GM12878 (cell line): ENCODE data around the gene LAMB4. TPM values are rescaled to one million over a fixed set of nuclear protein-coding genes. Genes with fewer than 3 reads are reported as not detected.

ENCODE experiments used
- ATAC-seq: fragments of 200-7000 bp; cut with Tn5 transposase; 3 replicates; pipeline ENCODE4 v1.9.1; 2020; ENCODE audit warnings: mild to moderate bottlenecking, moderate library complexity
- BruUV-seq: library from RNA; stranded (reverse); fragments of 400-500 nt; replicated peaks from 2 replicates; lab custom pipeline; 2021; lab: Mats Ljungman, UMichigan
- CTCF ChIA-PET: fragments of 300-600 bp; sonication (Branson Sonifier 250); formaldehyde crosslinking; extraction: SDS; loops from one replicate; lab custom pipeline; 2021; ENCODE audit warnings: inconsistent platforms; lab: Yijun Ruan, JAX
- POLR2A ChIA-PET: fragments of 350-600 bp; formaldehyde crosslinking; extraction: SDS; loops from one replicate; lab custom pipeline; 2021; ENCODE audit warnings: inconsistent platforms; lab: Charles Lee
- RAD21 ChIA-PET: fragments of 300-600 bp; sonication (Branson Sonifier 250); formaldehyde crosslinking; loops from one replicate; lab custom pipeline; 2023; ENCODE audit warnings: antibody characterized with exemption; ENCODE audit not compliant: unreplicated experiment; lab: Charles Lee
- SMC1A ChIA-PET: fragments of 300-600 bp; sonication (Branson Sonifier 250); formaldehyde crosslinking; loops from one replicate; lab custom pipeline; 2023; ENCODE audit not compliant: unreplicated experiment, uncharacterized antibody; lab: Charles Lee
- DNase-seq: peaks from one replicate; pipeline ENCODE4 v3.0.0-alpha.2; 2011; ENCODE audit warnings: low read depth, low spot score
- FAIRE-seq: peaks from 3 replicates; lab custom pipeline; 2011; peaks lifted over from hg19 to GRCh38; lab: Jason Lieb, UNC
- H2AFZ ChIP-seq: 2 replicates; pipeline ENCODE4 v1.6.0; 2011; ENCODE audit warnings: low read depth, low read length, control low read depth; ENCODE audit not compliant: control insufficient read depth
- H3K27ac ChIP-seq: 2 replicates; pipeline ENCODE4 v1.5.1; 2011; ENCODE audit warnings: control low read depth; ENCODE audit not compliant: control insufficient read depth, insufficient read depth
- H3K27me3 ChIP-seq, 2 experiments: replicated peaks in 1 of 2; 2 replicates each; pipeline versions ENCODE4 v1.6.0 to v1.6.1; 2011; ENCODE audit warnings: low read length in 1 of 2; ENCODE audit not compliant: control insufficient read depth in 2 of 2, insufficient read depth in 2 of 2
- H3K36me3 ChIP-seq, 2 experiments: 2 replicates each; pipeline ENCODE4 v1.5.1; 2011; ENCODE audit warnings: low read length in 1 of 2; ENCODE audit not compliant: control insufficient read depth in 2 of 2, insufficient read depth in 2 of 2
- H3K4me1 ChIP-seq: 2 replicates; pipeline ENCODE4 v1.6.1; 2011; ENCODE audit warnings: mild to moderate bottlenecking, low read length, moderate library complexity, mixed read lengths; ENCODE audit not compliant: control insufficient read depth, insufficient read depth
- H3K4me2 ChIP-seq: 2 replicates; pipeline ENCODE4 v1.6.0; 2011; ENCODE audit warnings: control low read depth; ENCODE audit not compliant: control insufficient read depth, insufficient read depth
- H3K4me3 ChIP-seq: fragments of 200-600 bp; sonication (generic); 2 replicates; pipeline ENCODE4 v1.5.1; 2016
- H3K79me2 ChIP-seq: 2 replicates; pipeline ENCODE4 v1.6.0; 2011; ENCODE audit warnings: low read length; ENCODE audit not compliant: control insufficient read depth, insufficient read depth
- H3K9ac ChIP-seq: 2 replicates; pipeline ENCODE4 v1.8.0; 2011; ENCODE audit warnings: low read length, control low read depth, mixed read lengths; ENCODE audit not compliant: control insufficient read depth, insufficient read depth
- H3K9me3 ChIP-seq: replicated peaks from 3 replicates; pipeline ENCODE4 v1.5.1; 2011; ENCODE audit warnings: mild to moderate bottlenecking, low read length; ENCODE audit not compliant: control insufficient read depth, insufficient read depth
- H4K20me1 ChIP-seq: 2 replicates; pipeline ENCODE4 v1.6.0; 2011; ENCODE audit not compliant: control insufficient read depth, insufficient read depth
- ATF7 ChIP-seq: fragments of 450-650 bp; IDR thresholded peaks from 2 replicates; pipeline ENCODE4 v1.6.1; 2016; ENCODE audit warnings: low read depth, mild to moderate bottlenecking
- BCL11A ChIP-seq: IDR thresholded peaks from 2 replicates; pipeline ENCODE4 v1.6.1; 2011; ENCODE audit warnings: low read depth, low read length
- BHLHE40 ChIP-seq, 2 experiments: fragments of 450-650 bp in 1 of 2; IDR thresholded peaks; 2 replicates each; pipeline ENCODE4 v1.6.1; 2011 to 2017; ENCODE audit warnings: low read depth in 2 of 2, borderline replicate concordance in 1 of 2, improper control_type of control experiment in 1 of 2, low read length in 1 of 2, mild to moderate bottlenecking in 1 of 2
- CEBPZ ChIP-seq: fragments of 150-350 bp; IDR thresholded peaks from 2 replicates; pipeline ENCODE4 v1.6.1; 2016; ENCODE audit warnings: low read depth, low read length
- E4F1 ChIP-seq: fragments of 450-650 bp; IDR thresholded peaks from 2 replicates; pipeline ENCODE4 v1.6.1; 2018; ENCODE audit warnings: borderline replicate concordance, mild to moderate bottlenecking; ENCODE audit not compliant: partially characterized antibody
- EED ChIP-seq: sonication (generic); IDR thresholded peaks from 2 replicates; pipeline ENCODE4 v1.6.1; 2016; ENCODE audit warnings: antibody characterized with exemption, low read depth
- ETV6 ChIP-seq, 2 experiments: fragments of 450-650 bp in 1 of 2; IDR thresholded peaks in 1 of 2; conservative IDR thresholded peaks in 1 of 2; 2 replicates each; pipeline ENCODE4 v1.6.1; 2014; ENCODE audit warnings: antibody characterized with exemption in 1 of 2, borderline replicate concordance in 1 of 2, low read depth in 1 of 2, mild to moderate bottlenecking in 1 of 2, moderate library complexity in 1 of 2
- EZH2 ChIP-seq: IDR thresholded peaks from 2 replicates; pipeline ENCODE4 v1.6.1; 2012; ENCODE audit warnings: low read depth, mild to moderate bottlenecking, control low read depth, inconsistent platforms, low read length, borderline replicate concordance; ENCODE audit not compliant: control insufficient read depth
- HDAC6 ChIP-seq: fragments of 200-600 bp; sonication (generic); IDR thresholded peaks from one replicate; pipeline ENCODE4 v1.8.0; 2017; ENCODE audit warnings: antibody characterized with exemption; ENCODE audit not compliant: unreplicated experiment
- JUNB ChIP-seq: IDR thresholded peaks from 2 replicates; pipeline ENCODE4 v1.6.1; 2016; ENCODE audit warnings: antibody characterized with exemption, mild to moderate bottlenecking
- MEF2A ChIP-seq: IDR thresholded peaks from 2 replicates; pipeline ENCODE4 v1.6.1; 2011; ENCODE audit warnings: low read depth, mild to moderate bottlenecking, low read length, moderate library complexity; ENCODE audit not compliant: insufficient read depth
- RAD21 ChIP-seq: IDR thresholded peaks from 2 replicates; pipeline ENCODE4 v1.6.1; 2011; ENCODE audit warnings: mild to moderate bottlenecking, low read depth, low read length, moderate library complexity; ENCODE audit not compliant: insufficient read depth
- SP1 ChIP-seq: IDR thresholded peaks from one replicate; pipeline ENCODE4 v1.6.1; 2011; ENCODE audit warnings: low read depth, low read length
- SPI1 ChIP-seq: IDR thresholded peaks from 2 replicates; pipeline ENCODE4 v1.6.1; 2011; ENCODE audit warnings: low read depth, mild to moderate bottlenecking, low read length, moderate library complexity, borderline replicate concordance; ENCODE audit not compliant: insufficient read depth
- SREBF1 ChIP-seq: IDR thresholded peaks from 2 replicates; pipeline ENCODE4 v1.6.1; 2012; ENCODE audit warnings: mild to moderate bottlenecking, low read length
- TCF3 ChIP-seq: IDR thresholded peaks from 2 replicates; pipeline ENCODE4 v1.6.1; 2012; ENCODE audit warnings: low read depth, mild to moderate bottlenecking, low read length, borderline replicate concordance; ENCODE audit not compliant: insufficient read depth
- ZZZ3 ChIP-seq: IDR thresholded peaks from 2 replicates; pipeline ENCODE4 v1.6.1; 2011; ENCODE audit warnings: low read depth; ENCODE audit not compliant: control insufficient read depth, insufficient read length
- WGBS: methylation state at CpG from one replicate; pipeline ENCODE4 v1.1.6; 2016; ENCODE audit warnings: low lambda C conversion rate; ENCODE audit not compliant: insufficient replicate concordance, insufficient coverage; ENCODE audit errors: missing lambda C conversion rate; 5-methylcytosine and 5-hydroxymethylcytosine counted together
- in situ Hi-C: fragments of 300-500 bp; cut with MboI; formaldehyde crosslinking; loops from 9 replicates; pipeline ENCODE4 v1.14.3; 2018; ENCODE audit warnings: mixed read lengths
- intact Hi-C: fragments of 100-400 bp; cut with micrococcal nuclease; formaldehyde crosslinking; loops from one replicate; pipeline ENCODE4 v1.14.2; 2022; ENCODE audit not compliant: unreplicated experiment
- polyA plus RNA-seq, 11 experiments: library from polyadenylated mRNA; depleted of rRNA in 4 of 11; unstranded in 6 of 11; stranded (reverse) in 5 of 11; fragments of >200 nt; fragmentation: Nextera tagmentation in 4 of 11; fragmentation: Illumina TruSeq in 1 of 11; extraction: Ambion mirVana in 4 of 11; extraction: Trizol in 1 of 11; gene quantifications; 1 replicate in 1 of 11; 2 replicates in 10 of 11; pipeline versions ENCODE4 v1.2.1 to v1.2.3, GENCODE V29; 2011 to 2016; ENCODE audit warnings: inconsistent platforms in 2 of 11, missing spikeins in 2 of 11, low read depth in 1 of 11
- total RNA-seq, 4 experiments: library from RNA; depleted of rRNA in 3 of 4; stranded (reverse); fragments of >200 nt in 3 of 4; fragmentation: Illumina TruSeq in 1 of 4; extraction: Trizol in 1 of 4; gene quantifications; 2 replicates each; pipeline versions ENCODE4 v1.2.1 to v1.2.3, GENCODE V29; 2013 to 2021
- TF ChIP-seq, protein P1 (sequence below): IDR thresholded peaks from 2 replicates; pipeline ENCODE4 v1.6.1; 2012; ENCODE audit warnings: low read depth, low read length, improper control_type of control experiment

LAMB4 gene
- total and polyA plus RNA-seq, 10 of the 15 experiments (the other 5 are each of a cell fraction or from before 2014, with no cell fraction given): 0.04 to 0.06 TPM; not detected in 8

GRCh38 chr7:108053250-108053649 is 76.9 kb downstream of the LAMB4 start (continued):
- TF ChIP-seq E4F1 (no peak), HDAC6 (no peak), ZZZ3 (no peak), TCF3 (no peak), ETV6 (conservative IDR thresholded peaks at IDR 0.05 in 1 of 2, IDR thresholded peaks at IDR 0.05 in 1 of 2; ENCODE audit: borderline replicate concordance in 1 of 2, low read depth in 1 of 2) (no peak), EED (no peak), BCL11A (no peak), SP1 (no peak)

GRCh38 chr7:108051454-108051853 is 78.7 kb downstream of the LAMB4 start:
- H3K9ac ChIP-seq: no peak overlapping the region
- ChIA-PET POLR2A (no interaction called here), CTCF (no interaction called here), SMC1A (interaction anchor here (1.7 kb wide), 1 partner anchor 10 kb away, joined by 4 read pairs; no protein-coding TSS in a partner anchor), RAD21 (no interaction called here)
- no peaks in the 10 kb centered on the region; the same call in 1 of the 2 replicates for H3K4me1 ChIP-seq
- H3K79me2 ChIP-seq: no peaks in the 10 kb centered on the region
- H3K36me3 ChIP-seq: no peaks in the 10 kb centered on the region
- no peak overlapping the region for H2AFZ ChIP-seq
- FAIRE-seq (no peak), ATAC-seq (no peak), DNase-seq (no peak)
- intact Hi-C loops: no loop called here
- H3K4me3 ChIP-seq: no peak overlapping the region
- H4K20me1 ChIP-seq: no peaks in the 10 kb centered on the region
- in situ Hi-C loops: no loop called here
- no peak overlapping the region for H3K27ac ChIP-seq
- 36% methylated on average over 1 of the region's 1 CpG for WGBS
- H3K4me2 ChIP-seq: no peak overlapping the region
- H3K9me3 ChIP-seq: no peaks in the 10 kb centered on the region
- peaks cover 0 to 2% of the 10 kb centered on the region in 2 experiments; a peak in 1 of 4 replicates for H3K27me3 ChIP-seq
- BruUV-seq: no TSS peak
- TF ChIP-seq SPI1 (no peak), JUNB (no peak), ATF7 (no peak), CEBPZ (no peak), BCL11A (no peak), MEF2A (no peak), SREBF1 (no peak), BHLHE40 (IDR thresholded peaks at IDR 0.05; ENCODE audit: borderline replicate concordance in 1 of 2, low read depth in 2 of 2, low read length in 1 of 2) (no peak), RAD21 (no peak), EZH2 (no peak)
- TF ChIP-seq, protein P1, sequence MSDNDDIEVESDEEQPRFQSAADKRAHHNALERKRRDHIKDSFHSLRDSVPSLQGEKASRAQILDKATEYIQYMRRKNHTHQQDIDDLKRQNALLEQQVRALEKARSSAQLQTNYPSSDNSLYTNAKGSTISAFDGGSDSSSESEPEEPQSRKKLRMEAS: no peak
